Tongue (tissue), 2 donors: Measurements from ENCODE around the gene CDK15. TPM values are rescaled to one million over a fixed set of nuclear protein-coding genes. Genes with fewer than 3 reads are reported as not detected.
"Not testable (repeated sequence)": the region's sequence is repeated elsewhere in the genome, so short reads cannot be mapped to it uniquely, and the experiment has no call there.

ENCODE experiments used
- DNase-seq: peaks from one replicate; pipeline ENCODE4 v3.0.0-alpha.2; 2015
- total RNA-seq: library from RNA; depleted of rRNA; stranded (reverse); fragments of >200 nt; gene quantifications from one replicate; pipeline ENCODE4 v1.2.3, GENCODE V29; 2014

Gene CDK15
- total RNA-seq, 1 donor from 2014 or later = 0.62 TPM

DNA sequence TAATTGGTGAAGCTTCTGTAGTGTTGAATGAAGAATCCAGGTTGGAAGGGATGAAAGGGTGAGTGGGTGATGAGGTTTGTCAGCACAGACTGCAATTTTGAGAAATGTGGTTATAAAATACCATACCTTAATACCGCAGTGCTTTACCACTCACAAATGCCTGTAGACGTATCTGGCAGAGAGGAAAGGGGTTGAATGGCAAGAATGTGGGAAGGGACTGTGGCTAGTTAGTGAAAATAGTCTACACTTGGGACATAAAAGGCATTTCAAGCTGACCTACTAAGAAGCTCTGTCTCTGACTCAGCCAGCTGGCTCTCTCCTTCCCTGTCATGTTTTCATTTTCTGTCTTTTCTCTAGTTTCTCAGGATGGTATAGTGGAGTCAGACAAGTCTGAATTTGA lies 25.1 kb downstream of the CDK15 start:
- DNase-seq = no peak

DNA sequence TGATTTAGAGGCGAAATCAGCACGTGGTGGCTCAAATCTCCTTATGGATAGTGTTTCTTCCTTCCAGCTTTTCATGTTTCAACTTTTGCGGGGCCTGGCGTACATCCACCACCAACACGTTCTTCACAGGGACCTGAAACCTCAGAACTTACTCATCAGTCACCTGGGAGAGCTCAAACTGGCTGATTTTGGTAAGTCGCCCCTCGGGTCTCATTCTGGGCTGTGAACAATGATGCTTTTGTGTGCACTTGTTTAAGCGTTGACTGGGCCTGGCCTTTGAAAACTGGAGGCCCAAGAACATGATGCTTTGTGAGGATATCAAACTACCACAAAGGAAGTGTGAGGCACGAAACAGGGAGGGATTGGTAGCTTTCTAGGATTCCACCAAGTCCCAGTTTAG lies 27.4 kb downstream of the CDK15 start:
- DNase-seq = no peak

DNA sequence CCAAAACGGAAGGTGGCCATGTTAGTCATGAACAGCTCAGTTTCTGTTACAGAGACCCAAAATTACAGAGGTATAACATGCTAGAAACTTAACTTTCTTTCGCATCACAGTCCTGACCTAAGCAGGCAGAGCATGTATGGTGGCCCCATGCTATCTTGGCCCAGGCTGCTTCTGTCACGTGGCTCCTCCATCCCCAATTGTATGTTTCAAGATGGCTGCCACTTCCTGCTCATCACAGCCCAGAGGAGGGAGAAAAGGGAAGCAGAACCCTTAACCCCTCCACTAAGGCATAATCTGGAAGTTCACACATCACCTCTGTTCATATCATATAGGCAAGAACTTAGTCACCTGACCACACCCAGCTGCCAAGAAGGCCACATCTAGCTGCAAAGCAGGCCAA lies 28.7 kb downstream of the CDK15 start:
- DNase-seq = no peak

DNA sequence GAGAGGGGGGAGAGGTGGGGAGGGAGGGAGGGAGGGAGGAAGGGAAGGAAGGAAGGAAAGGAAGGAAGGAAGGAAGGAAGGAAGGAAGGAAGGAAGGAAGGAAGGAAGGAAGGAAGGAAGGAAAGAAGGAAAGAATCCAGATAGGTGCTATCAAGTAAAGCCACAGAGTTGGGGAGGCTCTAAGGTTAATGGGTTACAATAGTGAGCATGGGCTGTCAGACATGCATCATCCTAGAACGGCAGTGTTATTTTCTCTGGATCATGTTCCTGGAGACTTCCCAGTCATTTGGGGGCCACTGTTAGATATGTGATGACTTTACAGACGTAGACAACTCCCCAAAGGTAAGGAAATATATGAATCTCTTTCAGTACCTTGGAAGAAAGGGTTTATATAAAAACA lies 31.1 kb downstream of the CDK15 start:
- no peak for DNase-seq

DNA sequence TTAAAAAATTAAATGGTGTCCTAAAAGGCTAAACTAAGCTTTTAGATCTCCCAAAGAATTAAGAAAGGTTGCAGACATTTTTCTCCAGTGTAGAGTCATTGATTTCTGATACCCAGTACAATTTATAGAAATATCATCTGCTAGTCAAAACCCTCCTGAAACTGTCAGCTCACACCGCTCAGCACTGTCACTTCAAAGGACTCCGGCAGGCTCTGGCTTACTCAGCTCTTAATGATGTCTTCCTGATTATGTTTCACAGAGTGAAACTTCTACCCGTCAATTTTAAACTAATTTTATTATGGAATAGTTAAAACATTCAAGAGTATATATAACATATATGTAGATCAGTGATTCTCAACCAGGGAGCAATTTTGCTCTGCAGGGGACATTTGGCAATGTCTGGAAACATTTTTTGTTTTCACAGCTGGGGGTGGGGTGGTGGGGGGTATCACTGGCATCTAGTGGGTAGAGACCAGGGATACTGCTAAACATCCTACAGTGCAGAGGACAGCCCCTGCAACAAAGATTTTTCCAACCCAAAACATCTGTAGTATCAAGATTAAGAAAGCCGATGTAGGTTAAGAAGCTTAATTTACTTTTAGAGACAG lies 31.6 kb downstream of the CDK15 start:
- no peak for DNase-seq

DNA sequence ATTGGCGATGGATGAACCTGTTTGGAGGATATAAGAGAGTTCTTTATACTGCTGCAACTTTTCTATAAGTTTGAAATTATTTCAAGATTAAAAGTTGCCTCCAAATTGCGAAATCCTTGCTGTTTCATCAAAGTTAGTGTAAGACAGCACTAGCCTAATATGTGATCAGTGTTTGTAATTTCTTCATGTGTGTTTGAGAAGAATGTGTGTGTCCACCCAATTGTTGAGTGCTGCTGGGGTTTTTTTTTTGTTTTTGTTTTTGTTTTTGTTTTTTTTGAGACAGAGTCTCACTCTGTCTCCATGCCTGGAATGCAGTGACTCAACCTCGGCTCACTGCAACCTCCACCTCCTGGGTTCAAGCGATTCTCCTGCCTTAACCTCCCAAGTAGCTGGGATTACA lies 33.4 kb downstream of the CDK15 start:
- DNase-seq = no peak

DNA sequence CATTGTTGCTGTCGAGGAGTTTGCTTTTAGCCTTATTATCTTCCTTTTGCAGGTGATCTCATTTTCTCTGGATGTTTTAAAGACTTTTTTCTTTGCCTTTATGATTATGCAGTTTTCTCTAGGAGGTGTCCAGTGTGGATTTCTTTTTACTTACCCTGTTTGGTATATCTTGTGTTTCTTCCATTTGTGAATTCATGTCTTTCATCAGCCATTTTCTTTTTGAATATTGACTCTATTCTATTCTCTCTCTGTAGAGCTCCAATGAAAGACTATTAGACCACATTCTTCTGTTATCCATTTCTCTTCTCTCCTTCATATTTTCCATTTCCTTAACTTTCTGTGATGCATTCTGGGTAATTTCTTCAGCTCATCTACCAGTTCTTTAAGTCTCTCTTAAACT lies 34.4 kb downstream of the CDK15 start:
- no peak for DNase-seq

DNA sequence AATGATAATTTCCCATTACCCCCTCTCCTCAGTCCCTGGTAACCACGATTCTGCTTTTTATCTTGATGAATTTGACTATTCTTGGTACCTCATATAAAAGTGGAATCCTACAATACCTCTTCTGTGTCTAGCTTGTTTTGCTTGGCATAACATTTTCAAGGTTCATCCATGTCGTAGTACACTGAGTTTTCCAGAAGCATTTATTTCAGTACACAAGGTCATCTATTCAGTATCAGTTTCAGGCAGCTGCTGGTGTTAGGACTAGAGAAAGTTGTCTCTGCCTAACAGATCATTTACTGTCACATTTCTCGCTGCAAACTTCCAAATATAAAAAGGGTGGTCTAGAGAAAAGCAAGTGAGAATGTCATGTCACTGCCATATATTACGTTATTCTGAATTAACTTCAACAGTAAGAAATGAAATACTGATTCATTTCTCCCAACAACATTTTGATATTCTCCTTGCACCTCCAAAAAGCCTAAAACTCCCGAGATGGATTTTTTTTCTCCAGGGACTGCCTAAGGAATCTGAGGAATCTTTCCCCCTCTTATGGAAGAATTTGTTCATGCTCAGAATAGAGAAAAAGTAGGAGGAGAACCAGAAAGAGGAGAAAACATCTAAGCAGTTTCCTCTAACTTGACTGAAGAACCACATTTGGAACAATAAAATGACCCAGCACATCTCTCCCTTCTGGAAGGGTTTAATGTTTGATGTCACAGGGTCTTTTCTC lies 36.0 kb downstream of the CDK15 start:
- peak; percentile 18 for DNase-seq

DNA sequence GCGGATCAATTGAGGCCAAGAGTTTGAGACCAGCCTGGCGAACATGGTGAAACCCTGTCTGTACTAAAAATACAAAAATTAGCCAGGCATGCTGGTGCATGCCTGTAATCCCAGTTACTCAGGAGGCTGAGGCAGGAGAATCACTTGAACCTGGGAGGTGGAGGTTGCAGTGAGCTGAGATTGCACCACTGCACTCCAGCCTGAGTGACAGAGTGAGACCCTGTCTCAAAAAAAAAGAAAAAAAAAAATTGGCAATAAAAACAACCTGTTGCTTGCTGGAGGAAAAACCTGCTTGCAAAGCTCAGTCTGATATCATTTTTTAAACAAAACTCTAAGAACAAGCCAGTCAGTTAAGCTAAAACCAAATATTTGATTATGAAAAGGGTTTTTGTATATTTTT lies 38.6 kb downstream of the CDK15 start:
- not testable (repeated sequence) for DNase-seq

DNA sequence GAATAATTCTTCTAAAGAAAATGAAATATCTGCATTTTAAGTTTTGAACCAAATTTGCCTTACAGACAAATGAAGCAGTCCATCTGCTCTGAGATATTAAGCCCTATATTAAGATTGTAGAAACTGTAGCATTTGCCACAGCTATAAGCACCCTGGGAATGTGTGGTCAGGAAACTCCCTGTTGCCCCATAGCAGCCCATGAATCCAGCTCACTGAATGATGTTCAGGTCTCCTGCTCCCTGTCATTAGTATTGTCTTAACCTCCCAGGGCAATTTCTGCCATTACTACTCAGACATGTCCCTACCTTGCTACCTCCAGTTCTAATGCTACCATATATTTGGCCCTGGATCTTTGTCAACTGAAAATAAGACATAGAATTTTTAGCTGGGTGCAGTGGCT lies 41.1 kb downstream of the CDK15 start:
- no peak for DNase-seq

DNA sequence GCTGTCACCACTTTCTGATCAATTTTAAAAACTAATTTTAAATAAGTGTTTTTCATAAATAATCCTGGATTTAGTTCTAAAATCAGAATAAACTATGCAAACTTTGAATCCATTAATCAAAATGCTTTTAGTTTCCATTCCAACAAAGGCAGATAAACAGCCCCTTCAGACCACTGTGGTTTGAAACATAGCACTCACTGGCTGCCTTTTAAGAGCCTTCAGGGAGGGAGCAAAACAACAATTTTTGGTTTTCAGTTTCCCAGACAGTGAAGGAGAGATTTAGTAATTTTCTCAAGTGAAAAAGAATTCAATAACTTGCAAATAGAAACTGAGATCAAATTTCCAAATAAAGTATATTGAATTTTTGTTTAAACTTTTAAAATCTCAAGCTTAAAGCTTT lies 46.1 kb downstream of the CDK15 start:
- no peak for DNase-seq

DNA sequence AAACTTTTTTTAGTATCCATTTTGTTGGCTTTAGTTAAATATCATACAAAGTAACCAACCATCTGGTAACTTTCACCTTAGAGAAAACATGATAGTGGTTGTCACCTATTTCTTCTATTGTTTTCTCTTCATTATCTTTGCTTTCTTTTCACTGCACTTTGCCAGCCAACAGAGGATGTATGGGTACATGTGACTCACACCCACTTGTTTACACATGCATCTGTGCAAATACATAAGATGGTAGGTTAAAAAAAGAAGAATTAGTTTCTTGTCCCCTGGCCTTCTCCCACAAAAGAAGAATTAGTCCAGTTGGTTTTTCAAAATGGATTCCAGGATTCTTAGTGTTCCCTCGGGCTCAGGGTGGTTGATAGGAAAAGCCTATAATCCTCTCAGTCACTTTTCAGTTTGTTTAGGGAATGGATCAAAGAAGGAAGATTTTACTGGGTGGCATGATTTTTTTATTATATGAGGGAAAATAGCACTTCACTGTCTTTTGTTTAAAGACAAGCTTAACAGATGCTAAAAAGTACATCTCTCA lies 46.6 kb downstream of the CDK15 start:
- no peak for DNase-seq

DNA sequence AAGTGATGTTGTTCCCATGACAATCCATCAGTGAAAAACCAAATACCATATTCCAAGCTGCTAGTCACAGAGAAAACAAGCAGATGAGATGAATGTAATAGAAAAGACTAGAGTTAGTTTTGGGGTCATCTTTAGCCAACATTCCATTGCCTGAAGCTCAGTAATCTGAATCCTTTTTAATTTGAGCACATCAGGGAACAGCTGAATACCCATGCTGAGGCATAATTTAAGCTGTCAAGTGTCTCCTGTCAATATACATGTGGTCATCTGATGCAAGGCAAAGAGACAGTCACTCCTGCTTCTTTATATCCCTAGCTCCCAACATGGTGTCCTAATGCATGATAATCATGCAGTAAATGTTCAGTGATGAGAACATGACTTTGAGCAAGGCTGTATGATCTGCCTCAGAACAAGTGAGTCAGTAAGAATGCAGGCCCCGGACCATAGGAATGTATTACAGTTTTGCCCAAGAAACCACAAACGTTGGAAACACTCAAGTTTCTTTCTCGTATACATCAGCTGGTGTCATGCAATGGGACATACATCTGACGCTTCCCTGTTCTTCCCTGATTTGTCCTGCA lies 48.0 kb downstream of the CDK15 start:
- peak; percentile 22 for DNase-seq

DNA sequence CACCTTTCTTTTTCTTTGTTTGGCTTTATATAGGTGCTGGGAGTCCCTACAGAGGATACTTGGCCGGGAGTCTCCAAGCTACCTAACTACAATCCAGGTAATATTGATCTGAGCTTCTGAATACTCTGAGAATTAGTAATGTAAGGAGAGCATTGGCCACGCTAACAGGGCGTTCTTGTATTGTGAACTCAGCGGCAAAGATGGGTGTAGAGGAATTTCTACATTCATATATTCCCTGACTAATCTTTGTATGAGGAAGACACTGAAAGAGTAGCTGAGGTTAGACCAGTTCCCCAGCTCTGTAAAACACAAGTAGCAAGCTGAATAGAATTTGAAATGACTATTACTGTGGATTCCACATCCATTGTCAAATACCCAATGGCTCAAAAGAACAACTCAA lies 48.5 kb downstream of the CDK15 start:
- DNase-seq = no peak

DNA sequence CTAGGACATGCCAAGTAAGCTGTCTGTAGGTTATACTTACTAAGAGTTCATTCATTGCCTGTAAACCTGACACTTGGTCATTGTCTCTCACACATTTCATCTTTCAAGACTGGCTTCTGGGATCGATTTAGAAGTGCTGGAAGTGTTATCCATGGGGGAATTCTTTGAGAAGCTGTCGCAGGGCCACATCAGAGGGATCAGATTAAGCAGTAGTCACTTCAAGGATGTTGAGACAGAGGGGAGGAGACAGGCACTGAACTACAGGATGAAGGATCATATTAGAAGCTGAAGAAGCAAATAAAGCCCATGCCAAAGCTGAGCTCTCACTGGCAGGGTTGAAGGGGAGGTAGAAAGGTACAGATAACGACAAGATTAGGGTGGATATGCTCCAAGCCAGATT lies 49.0 kb downstream of the CDK15 start:
- no peak for DNase-seq

DNA sequence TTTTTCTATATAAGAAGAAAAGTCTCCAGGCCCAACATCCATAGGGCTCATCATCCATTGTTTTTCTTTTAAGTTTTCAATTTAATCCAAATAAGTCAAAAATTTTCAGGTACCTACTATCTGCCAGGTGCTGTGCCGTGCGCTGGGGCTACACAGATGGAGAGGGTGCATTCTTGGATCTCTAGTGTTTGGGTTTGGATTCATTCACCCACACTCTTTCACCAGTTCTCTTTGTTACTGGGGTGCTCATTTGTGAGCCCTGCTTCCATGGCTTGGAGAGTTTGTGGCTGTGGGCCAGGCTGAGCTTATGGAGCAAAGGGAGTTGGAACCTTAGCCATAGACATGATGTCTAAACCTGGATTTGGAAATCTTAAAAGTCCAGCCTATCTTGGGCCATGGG lies 51.0 kb downstream of the CDK15 start:
- DNase-seq = no peak

DNA sequence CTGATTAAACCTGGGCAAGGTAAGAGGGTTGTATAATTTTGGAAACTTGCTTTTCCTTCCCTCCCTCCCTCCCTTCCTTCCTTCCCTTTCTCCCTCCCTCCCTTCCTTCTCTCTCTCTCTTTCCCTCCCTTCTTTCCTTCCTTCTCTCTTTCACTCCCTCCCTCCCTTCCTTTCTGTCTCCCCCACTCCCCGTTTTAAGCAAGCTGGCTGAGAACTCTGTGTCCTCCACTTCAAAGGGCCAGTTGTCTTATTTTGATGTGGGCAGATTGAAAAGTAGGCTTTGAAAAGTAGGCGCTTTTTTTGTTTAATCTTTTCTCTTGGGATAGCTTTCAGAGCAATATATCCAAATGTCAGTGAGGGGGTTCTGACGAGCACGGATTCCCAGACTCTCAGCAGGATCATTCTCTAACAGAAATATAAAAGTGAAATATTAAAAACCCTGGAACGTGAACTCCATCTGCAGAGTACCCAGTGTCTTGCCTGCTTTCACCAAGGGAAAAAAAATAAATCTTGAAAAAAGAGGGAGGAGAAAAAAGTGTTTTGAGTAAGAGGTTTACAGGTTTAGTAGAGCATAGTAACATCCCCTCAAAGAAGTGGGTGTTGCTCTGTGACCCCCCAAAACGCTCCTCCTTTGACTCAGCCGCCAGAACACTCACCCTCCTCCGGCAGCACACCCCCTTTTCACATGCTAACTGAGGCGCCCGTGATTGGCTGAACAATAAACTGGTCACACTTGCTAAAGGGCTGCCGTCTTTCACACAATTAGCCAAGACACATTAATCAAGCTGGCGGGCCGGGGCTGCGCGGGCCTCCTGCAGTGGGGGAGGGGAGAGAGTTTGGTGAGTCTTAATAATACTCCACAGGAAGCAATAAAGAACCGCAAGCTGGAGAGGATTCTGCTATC lies 52.2 kb downstream of the CDK15 start:
- DNase-seq = no peak

DNA sequence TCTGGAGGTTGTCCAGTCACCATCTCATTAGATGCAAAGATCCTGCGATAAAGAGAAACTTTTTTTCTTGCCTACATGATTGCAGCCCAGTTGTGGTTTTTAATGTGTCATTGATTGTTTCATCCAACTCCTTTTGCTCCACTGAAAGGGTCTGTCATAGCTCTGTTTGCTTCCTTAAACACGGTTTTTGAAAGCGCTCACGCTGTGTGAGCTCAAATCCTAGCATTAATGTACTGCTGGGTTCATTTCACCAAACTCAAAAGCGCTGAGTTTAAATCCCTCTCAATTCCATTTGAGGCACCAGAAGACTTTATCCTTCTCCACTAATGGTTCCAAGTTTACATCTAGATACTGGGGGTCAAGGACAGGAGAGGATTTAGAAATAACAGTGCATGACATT lies 53.6 kb downstream of the CDK15 start:
- DNase-seq = no peak

DNA sequence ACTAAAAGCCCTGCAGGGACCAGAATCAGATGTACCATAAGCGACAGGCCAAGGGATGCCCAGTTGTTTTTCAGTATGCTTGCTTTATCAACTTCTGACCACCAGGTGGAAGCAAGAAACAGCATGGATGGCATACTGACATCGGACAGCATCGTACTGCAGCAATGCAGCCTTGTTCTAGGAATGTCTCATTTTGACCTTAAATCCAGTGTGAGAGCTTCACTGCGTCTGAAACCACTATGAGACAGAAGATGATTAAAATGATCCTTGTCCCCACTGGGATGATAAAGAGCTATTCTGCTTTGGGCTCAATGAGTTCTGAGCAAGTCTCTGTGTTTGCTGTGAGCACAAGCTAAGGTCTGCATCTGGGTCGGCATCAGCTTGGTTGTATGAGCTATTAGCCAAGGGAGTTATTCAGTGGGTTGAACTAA lies 54.3 kb downstream of the CDK15 start:
- peak; percentile 91 for DNase-seq

DNA sequence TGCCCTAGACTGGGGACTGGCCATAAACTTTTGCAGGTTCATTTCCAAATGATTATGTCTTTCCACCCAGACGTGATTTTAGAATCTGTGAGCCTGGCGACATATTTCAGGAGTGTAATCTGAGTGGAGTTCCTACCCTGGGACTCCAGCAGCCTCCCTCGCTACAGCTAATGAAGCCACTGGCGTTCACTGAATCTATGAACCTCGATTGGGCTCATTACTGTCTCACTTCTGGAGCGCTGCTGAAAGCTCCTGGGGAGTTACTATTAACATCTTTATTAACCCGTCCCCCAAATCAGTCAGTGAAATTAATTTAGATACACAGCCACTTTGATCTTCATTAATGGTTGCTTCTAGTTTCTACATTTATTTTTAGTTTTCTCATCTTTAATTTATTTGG lies 56.5 kb downstream of the CDK15 start:
- DNase-seq = no peak

DNA sequence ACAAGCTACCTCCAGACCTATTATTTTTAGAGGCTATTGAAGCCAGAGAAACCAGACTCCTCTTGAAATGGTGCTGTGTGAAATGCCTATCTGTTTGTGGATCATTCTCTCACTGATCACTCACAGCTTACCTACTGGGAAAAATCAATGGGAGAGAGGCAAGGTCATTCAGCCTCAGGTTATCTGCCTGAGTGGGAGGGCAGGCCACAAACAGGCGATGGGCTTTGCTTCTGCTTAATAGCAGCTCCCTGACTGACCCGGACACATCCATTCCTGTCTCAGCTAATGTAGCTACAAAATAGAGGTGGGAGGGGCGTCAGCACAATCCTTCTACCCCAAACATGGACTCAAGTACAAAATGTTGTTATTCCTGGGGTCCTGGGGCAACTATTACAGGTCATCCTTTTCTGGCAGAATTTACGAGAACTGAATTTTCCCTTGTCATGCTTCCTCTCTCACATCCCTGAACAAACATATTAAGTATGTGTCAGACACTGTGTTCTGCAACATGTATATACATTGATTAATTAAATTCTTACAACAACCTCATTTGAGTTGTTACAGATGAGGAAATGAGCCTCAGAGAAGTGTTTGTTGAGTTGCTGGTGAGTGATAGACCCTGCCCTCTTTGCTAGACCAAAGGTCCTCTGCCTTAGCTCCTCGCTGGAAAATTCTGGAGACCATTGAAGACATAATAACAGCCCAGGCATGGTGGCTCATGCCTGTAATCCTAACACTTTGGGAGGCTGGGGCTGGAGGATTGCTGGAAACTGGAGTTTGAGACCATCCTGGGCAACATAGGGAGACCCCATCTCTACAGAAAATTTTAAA lies 60.5 kb downstream of the CDK15 start:
- DNase-seq = no peak

DNA sequence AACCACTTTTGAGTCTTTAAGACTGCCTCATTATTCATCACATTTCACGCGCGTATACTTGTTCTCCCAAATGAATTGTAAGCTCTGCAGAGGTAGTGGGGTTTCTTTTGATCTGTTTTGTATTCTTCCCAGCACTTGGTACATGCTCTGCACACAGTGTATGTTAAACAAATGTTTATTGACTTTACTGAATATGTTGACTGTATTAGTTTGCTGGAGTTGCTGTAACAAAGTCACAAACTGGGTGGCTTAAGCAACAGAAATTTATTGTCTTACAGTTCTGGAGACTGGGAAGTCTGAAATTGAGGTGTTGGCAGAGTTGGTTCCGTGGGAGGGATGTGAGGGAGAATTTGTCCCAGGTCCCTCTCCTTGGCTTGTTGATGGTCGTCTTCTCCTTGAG lies 65.1 kb downstream of the CDK15 start:
- DNase-seq = no peak
